ENCODE results near the gene CENPX. TPM values are rescaled to one million over a fixed set of nuclear protein-coding genes. Genes with fewer than 3 reads are reported as not detected.

CENPX gene
- total and polyA plus RNA-seq, 2 of the 13 experiments (the other 11 are each of a cell fraction or from before 2014, with no cell fraction given) = 92.7 to 170 TPM

- no peak for TF ChIP-seq PBX2 (CRISPR knock-in tag; IDR thresholded peaks at IDR 0.05)
- TF ChIP-seq SMARCC2 (IDR thresholded peaks at IDR 0.05) = no peak
- TF ChIP-seq ZNF251 (CRISPR knock-in tag; IDR thresholded peaks at IDR 0.05) = 0 out of 2 replicates have a peak, but pooled peaks have one; percentile 31
- TF ChIP-seq POLR2G (IDR thresholded peaks at IDR 0.05; ENCODE audit: low read depth, low read length) = peak; percentile 76
- no peak for TF ChIP-seq ZNF30 (CRISPR knock-in tag; IDR thresholded peaks at IDR 0.05)
- TF ChIP-seq MAX (IDR thresholded peaks at IDR 0.05) = no peak
- 0 out of 2 replicates have a peak, but pooled peaks have one; percentile 68 for TF ChIP-seq MEIS1 (CRISPR knock-in tag; IDR thresholded peaks at IDR 0.05; ENCODE audit: borderline replicate concordance)
- no peak for TF ChIP-seq FOXO4 (CRISPR knock-in tag; conservative IDR thresholded peaks at IDR 0.05)
- TF ChIP-seq ZNF33A (CRISPR knock-in tag; IDR thresholded peaks at IDR 0.05; ENCODE audit: borderline replicate concordance) = no peak
- TF ChIP-seq ZNF280B (CRISPR knock-in tag; IDR thresholded peaks at IDR 0.05; ENCODE audit: borderline replicate concordance) = peak; percentile 70; the same call in 1 of the 2 replicates
- TF ChIP-seq MXI1 (IDR thresholded peaks at IDR 0.05; ENCODE audit: borderline replicate concordance, low read depth, low read length) = peak; percentile 75; the same call in 1 of the 3 replicates
- TF ChIP-seq ZNF280D (CRISPR knock-in tag; IDR thresholded peaks at IDR 0.05) = peak; percentile 86
- TF ChIP-seq ZNF619 (CRISPR knock-in tag; IDR thresholded peaks at IDR 0.05) = 0 out of 2 replicates have a peak, but pooled peaks have one; percentile 21
- peak; percentile 88 for TF ChIP-seq MYPOP (CRISPR knock-in tag; IDR thresholded peaks at IDR 0.05)
- peak; percentile 92 for TF ChIP-seq ZNF274 (CRISPR knock-in tag; IDR thresholded peaks at IDR 0.05)
- no peak for TF ChIP-seq ELK4 (CRISPR knock-in tag; IDR thresholded peaks at IDR 0.05; ENCODE audit: borderline replicate concordance)
- 0 out of 2 replicates have a peak, but pooled peaks have one; percentile 93 for TF ChIP-seq ZNF550 (CRISPR knock-in tag; IDR thresholded peaks at IDR 0.05; ENCODE audit: borderline replicate concordance)
These were observed 19.0 kb downstream of the CENPX start (continued) for GRCh38 chr17:82003411-82004381.

Measured in HepG2 (cell line).